Measurements from ENCODE around the gene SH3BP4.

DNA sequence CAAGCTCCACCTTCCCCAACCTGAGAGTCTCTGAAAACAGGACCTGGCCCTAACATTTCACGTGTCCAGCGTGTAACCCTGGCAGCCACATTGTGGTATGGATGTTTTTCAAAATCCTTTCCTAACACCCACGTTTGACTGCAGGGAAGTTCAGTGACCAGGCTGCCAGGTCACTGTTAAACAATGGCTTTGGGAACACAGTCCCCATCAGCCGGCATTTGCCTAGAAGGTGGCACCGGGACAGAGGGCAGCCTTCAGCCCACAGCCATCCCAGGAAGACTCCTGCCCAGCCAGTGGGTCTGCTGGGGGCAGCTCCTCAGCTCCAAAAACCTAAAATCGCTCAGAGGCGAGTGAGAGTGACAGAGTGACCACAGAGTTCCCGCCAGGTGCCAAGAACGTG is 140.2 kb downstream of the SH3BP4 start:
- TF ChIP-seq GATA2 (IDR thresholded peaks at IDR 0.05; ENCODE audit: low read depth, low read length) = no peak
- TF ChIP-seq GATA3 (IDR thresholded peaks at IDR 0.05; ENCODE audit: low read depth, low read length) = no peak

Measured in SH-SY5Y (cell line).